Measurements from ENCODE around the gene COG5. TPM values are rescaled to one million over a fixed set of nuclear protein-coding genes. Genes with fewer than 3 reads are reported as not detected.
A peak's percentile ranks its signal among the peaks of the same experiment; 100 is the strongest.

Gene COG5
- total RNA-seq, 2 experiments from 2014 or later, result 40.9 to 60.2 TPM

DNA sequence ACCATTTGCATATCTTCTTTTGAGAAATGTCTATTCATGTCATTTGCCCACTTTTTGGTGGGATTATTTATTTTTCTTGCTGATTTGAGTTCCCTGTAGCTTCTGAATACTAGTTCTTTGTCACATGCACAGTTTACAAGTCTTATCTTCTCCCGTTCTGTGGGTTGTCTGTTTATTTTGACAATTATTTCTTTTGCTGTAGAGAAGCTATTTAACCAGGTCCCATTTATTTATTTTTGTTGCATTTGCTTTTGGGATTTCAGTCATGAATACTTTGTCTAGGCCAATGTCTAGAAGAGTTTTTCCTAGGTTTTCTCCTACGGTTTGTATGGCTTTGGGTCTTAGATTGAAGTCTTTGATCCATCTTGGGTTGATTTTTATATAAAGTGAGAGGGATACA is 60.9 kb downstream of the COG5 start:
- no peak for DNase-seq (ENCODE audit: low spot score)
- H3K79me2 ChIP-seq (ENCODE audit: insufficient read depth, low read depth, low read length), result 0 out of 2 replicates have a peak, but pooled peaks cover under 1% of the 10 kb centered on the region
- H3K27ac ChIP-seq (ENCODE audit: low read depth, low read length, poor library complexity, severe bottlenecking), result no peak overlapping the region
- no peak overlapping the region for H2AFZ ChIP-seq (ENCODE audit: low read length)
- no peaks in the 10 kb centered on the region for H3K36me3 ChIP-seq (ENCODE audit: insufficient read depth, low read length)
- H4K20me1 ChIP-seq (ENCODE audit: insufficient read depth, low read length), result no peaks in the 10 kb centered on the region
- H3K4me1 ChIP-seq (ENCODE audit: insufficient read depth, low read length, poor library complexity, severe bottlenecking), result no peaks in the 10 kb centered on the region
- ChIA-PET POLR2A (no interaction called here), CTCF (ENCODE audit: unreplicated experiment) (no interaction called here)
- H3K4me2 ChIP-seq (ENCODE audit: low read length), result no peak overlapping the region
- H3K9me3 ChIP-seq (ENCODE audit: low read length), result no peaks in the 10 kb centered on the region
- intact Hi-C loops (cut with micrococcal nuclease; ENCODE audit: unreplicated experiment), result no loop called here
- no peaks in the 10 kb centered on the region for H3K9me2 ChIP-seq (ENCODE audit: insufficient read depth, low read length)
- no peak overlapping the region for H3K4me3 ChIP-seq (ENCODE audit: low read depth, low read length, poor library complexity, severe bottlenecking)
- no TSS peak for BruUV-seq (replicated peaks)
- no peak for TF ChIP-seq EZH2phosphoT487 (IDR thresholded peaks at IDR 0.05; ENCODE audit: borderline replicate concordance, low read depth, low read length)
- TF ChIP-seq, protein P1, sequence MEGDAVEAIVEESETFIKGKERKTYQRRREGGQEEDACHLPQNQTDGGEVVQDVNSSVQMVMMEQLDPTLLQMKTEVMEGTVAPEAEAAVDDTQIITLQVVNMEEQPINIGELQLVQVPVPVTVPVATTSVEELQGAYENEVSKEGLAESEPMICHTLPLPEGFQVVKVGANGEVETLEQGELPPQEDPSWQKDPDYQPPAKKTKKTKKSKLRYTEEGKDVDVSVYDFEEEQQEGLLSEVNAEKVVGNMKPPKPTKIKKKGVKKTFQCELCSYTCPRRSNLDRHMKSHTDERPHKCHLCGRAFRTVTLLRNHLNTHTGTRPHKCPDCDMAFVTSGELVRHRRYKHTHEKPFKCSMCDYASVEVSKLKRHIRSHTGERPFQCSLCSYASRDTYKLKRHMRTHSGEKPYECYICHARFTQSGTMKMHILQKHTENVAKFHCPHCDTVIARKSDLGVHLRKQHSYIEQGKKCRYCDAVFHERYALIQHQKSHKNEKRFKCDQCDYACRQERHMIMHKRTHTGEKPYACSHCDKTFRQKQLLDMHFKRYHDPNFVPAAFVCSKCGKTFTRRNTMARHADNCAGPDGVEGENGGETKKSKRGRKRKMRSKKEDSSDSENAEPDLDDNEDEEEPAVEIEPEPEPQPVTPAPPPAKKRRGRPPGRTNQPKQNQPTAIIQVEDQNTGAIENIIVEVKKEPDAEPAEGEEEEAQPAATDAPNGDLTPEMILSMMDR (conservative IDR thresholded peaks at IDR 0.05; ENCODE audit: low read length), result no peak

DNA sequence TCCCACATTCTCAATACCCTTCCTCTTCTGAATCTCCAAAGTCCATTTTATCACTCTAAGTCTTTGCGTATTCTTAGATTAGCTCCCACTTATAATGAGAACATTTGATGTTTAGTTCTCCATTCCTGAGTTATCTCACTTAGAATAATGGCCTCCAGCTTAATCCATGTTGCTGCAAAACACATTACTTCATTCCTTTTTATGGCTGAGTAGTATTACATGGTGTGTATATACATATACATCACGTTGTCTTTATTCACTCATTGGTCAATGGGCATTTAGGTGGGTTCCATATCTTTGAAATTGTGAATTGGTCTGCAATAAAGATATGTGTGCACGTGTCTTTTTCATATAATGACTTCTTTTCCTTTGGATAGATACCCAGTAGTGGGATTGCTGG is 61.6 kb downstream of the COG5 start:
- DNase-seq (ENCODE audit: low spot score), result no peak
- CTCF ChIA-PET (ENCODE audit: unreplicated experiment), result no interaction called here
- POLR2A ChIA-PET, result interaction anchor here (0.6 to 1.9 kb wide), 4 partner anchors 10 to 1254 kb away, joined by 3 to 6 read pairs (median 4); no protein-coding TSS in a partner anchor
- BruUV-seq (replicated peaks), result no TSS peak
- no peak overlapping the region for H3K27ac ChIP-seq (ENCODE audit: low read depth, low read length, poor library complexity, severe bottlenecking)
- H2AFZ ChIP-seq (ENCODE audit: low read length), result no peak overlapping the region
- no peak for TF ChIP-seq EZH2phosphoT487 (IDR thresholded peaks at IDR 0.05; ENCODE audit: borderline replicate concordance, low read depth, low read length)
- TF ChIP-seq, protein P1 (conservative IDR thresholded peaks at IDR 0.05; ENCODE audit: low read length), result no peak
- no peaks in the 10 kb centered on the region for H3K36me3 ChIP-seq (ENCODE audit: insufficient read depth, low read length)
- intact Hi-C loops (cut with micrococcal nuclease; ENCODE audit: unreplicated experiment), result no loop called here
- H3K4me1 ChIP-seq (ENCODE audit: insufficient read depth, low read length, poor library complexity, severe bottlenecking), result no peaks in the 10 kb centered on the region
- no peak overlapping the region for H3K4me2 ChIP-seq (ENCODE audit: low read length)
- no peaks in the 10 kb centered on the region for H4K20me1 ChIP-seq (ENCODE audit: insufficient read depth, low read length)
- 0 out of 2 replicates have a peak, but pooled peaks cover 4% of the 10 kb centered on the region for H3K79me2 ChIP-seq (ENCODE audit: insufficient read depth, low read depth, low read length)
- no peaks in the 10 kb centered on the region for H3K9me2 ChIP-seq (ENCODE audit: insufficient read depth, low read length)
- no peak overlapping the region for H3K4me3 ChIP-seq (ENCODE audit: low read depth, low read length, poor library complexity, severe bottlenecking)
- H3K9me3 ChIP-seq (ENCODE audit: low read length), result no peaks in the 10 kb centered on the region

DNA sequence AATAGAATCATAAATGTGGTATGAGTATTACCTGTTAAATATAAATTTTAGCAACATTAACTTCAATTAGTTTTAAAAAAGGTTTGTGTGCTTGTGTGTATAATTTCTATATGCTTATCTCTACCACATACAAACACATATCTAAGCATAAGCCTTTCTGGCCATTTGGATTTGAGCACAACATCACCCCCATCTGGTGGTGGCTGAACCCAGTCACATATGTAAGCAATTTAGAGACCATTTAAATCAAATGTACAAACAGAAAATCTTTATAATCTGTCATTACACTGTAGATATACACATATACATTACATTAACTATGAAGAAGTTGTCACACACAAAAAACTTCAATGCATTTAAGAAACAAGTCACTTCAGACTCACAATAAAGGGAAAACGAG is 62.1 kb downstream of the COG5 start:
- intact Hi-C loops (cut with micrococcal nuclease; ENCODE audit: unreplicated experiment), result loop anchor here (1.0 kb wide), 1 partner anchor 299 kb away; no protein-coding TSS in a partner anchor
- H2AFZ ChIP-seq (ENCODE audit: low read length), result no peak overlapping the region
- H3K9me2 ChIP-seq (ENCODE audit: insufficient read depth, low read length), result no peaks in the 10 kb centered on the region
- no peak overlapping the region for H3K27ac ChIP-seq (ENCODE audit: low read depth, low read length, poor library complexity, severe bottlenecking)
- H3K79me2 ChIP-seq (ENCODE audit: insufficient read depth, low read depth, low read length), result 0 out of 2 replicates have a peak, but pooled peaks cover 4% of the 10 kb centered on the region
- peak; percentile 41 for DNase-seq (ENCODE audit: low spot score)
- BruUV-seq (replicated peaks), result no TSS peak
- H3K4me1 ChIP-seq (ENCODE audit: insufficient read depth, low read length, poor library complexity, severe bottlenecking), result no peaks in the 10 kb centered on the region
- no peaks in the 10 kb centered on the region for H4K20me1 ChIP-seq (ENCODE audit: insufficient read depth, low read length)
- POLR2A ChIA-PET, result interaction anchor here (0.6 to 1.9 kb wide), 5 partner anchors 10 to 1253 kb away, joined by 3 to 6 read pairs (median 4); no protein-coding TSS in a partner anchor
- TF ChIP-seq, protein P1 (conservative IDR thresholded peaks at IDR 0.05; ENCODE audit: low read length), result peak; percentile 84
- no peak for TF ChIP-seq EZH2phosphoT487 (IDR thresholded peaks at IDR 0.05; ENCODE audit: borderline replicate concordance, low read depth, low read length)
- CTCF ChIA-PET (ENCODE audit: unreplicated experiment), result no interaction called here
- no peaks in the 10 kb centered on the region for H3K9me3 ChIP-seq (ENCODE audit: low read length)
- no peak overlapping the region for H3K4me3 ChIP-seq (ENCODE audit: low read depth, low read length, poor library complexity, severe bottlenecking)
- no peak overlapping the region for H3K4me2 ChIP-seq (ENCODE audit: low read length)
- H3K36me3 ChIP-seq (ENCODE audit: insufficient read depth, low read length), result no peaks in the 10 kb centered on the region

Measured in OCI-LY7 (cell line).